Endometrial microvascular endothelial cells (primary cell): ENCODE results near the gene C12orf50. TPM values are rescaled to one million over a fixed set of nuclear protein-coding genes. Genes with fewer than 3 reads are reported as not detected.
"Not testable (repeated sequence)": the region's sequence is repeated elsewhere in the genome, so short reads cannot be mapped to it uniquely, and the experiment has no call there.

Source experiments
- in situ Hi-C: cut with HindIII; loops from 2 replicates; pipeline ENCODE4 v1.10.0; 2017; ENCODE audit warnings: low sequenced_read_pairs, low pct_unique_long_range_greater_than_20kb; ENCODE audit errors: inconsistent ontology term
- total RNA-seq: library from RNA; depleted of rRNA; stranded (reverse); fragments of >200 nt; gene quantifications from one replicate; pipeline ENCODE4 v1.2.3, GENCODE V29; 2015; ENCODE audit errors: inconsistent ontology term

The C12orf50 gene
- total RNA-seq, 1 donor from 2014 or later = not detected

DNA sequence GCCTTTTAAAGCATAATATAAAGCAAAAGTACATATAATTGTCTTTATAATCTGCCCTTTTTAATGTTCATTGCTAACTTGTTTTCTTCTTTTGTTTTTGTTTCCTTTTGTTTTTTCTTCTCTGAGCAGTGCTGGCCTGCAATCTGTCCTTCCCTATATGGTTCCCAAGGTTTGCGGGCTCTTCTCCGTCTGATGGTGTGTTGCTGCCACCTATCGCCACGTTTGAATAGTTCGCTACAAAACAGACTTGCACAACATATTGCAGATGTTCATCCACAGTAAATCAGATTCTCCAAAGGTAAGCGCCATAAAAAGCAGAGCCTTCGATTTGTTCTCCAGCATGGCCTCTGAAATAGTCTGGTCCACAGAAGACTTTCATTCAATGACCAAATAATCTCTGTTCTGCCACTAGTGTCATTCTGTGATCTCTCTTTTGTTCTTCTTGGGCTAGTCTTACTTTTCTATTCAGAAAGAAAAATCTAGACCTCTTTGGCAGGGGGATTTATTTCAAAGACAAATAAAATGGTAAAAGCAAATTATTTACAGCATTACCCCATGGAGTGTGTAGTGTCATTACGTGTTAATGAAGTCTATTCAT lies 33.5 kb downstream of the C12orf50 start:
- in situ Hi-C loops = no loop called here

DNA sequence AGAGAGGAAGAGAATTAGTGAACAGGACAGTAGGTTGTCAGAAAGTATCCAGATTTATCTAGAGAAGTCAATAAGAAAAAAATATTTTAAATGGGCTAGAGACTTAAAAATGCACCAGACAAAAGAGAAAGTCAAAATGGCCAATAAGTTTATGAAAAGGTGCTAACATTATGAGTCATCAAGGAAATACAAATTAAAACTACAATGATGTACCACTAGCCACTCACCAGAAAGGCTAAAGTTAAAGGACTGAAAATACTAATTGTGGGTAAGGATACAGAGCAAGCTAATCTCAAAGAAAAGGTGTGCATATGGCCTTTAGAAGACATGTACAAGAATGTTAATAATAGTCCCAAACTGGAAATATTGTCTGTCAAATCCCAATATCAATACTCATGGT lies 37.7 kb downstream of the C12orf50 start:
- in situ Hi-C loops = no loop called here

DNA sequence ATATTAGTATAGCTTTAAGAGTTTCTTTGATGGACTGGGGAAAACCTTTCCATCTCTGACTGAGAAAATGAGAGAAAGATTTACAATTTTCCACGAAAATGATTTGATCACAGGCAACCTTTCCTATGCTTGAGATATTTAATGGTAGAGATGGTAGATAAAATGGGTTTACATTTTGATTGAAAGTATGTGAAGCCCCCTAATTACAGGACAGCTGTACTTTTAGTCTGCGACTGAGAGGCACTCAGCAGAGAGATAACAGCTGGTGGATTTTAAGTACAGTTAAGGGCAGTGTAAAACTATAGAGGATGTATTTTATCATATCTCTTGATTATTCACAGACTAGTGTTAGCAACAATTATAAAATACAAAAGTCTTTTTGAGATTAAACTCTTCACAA lies 40.7 kb downstream of the C12orf50 start:
- in situ Hi-C loops = no loop called here

DNA sequence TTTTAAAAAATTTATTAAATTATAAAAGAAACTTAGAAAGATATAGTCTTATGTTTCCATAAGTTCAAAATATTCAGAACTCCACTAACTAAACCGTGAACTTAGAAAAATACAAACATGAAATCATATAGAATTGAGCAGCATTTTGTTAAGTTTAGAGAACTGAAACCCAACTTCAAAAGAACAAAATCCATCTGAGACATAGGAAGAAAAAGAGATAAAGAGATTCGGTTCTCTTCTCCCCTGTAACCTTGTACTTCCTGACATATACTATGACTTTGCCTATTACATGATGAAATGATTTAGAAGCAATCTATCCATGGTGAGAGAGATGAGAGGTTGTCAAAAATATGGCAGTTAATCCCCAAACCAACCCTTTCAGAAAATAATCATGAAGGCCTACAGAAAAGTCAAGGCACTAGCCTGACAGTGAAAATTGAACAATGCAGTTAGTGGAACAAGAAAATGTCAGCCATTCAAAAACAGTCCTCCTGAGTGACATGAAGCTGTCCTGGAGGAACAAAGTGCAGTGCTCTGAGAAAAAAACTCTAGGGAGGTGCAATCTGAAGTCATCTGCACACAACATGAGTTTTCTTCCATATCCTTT lies 44.0 kb downstream of the C12orf50 start:
- in situ Hi-C loops = no loop called here

DNA sequence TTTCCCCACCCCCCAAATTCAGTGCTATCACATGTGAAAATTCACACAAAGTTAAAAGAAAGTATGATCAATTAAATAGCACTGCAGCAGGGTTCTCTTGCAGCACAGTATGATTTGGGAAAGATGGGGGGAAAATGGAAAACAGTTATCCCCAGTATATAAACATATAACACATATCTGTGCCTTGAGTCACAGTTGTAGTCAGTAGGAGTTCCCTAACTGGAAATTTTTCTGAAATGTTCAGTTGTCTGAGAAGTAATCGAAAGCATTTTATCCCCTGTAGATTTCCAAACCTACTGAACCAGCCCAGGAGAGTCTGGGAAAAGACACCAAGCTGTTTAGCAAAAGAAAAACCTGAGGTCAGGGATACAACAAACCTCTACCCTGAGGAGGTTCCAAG lies 47.0 kb downstream of the C12orf50 start:
- in situ Hi-C loops = no loop called here

DNA sequence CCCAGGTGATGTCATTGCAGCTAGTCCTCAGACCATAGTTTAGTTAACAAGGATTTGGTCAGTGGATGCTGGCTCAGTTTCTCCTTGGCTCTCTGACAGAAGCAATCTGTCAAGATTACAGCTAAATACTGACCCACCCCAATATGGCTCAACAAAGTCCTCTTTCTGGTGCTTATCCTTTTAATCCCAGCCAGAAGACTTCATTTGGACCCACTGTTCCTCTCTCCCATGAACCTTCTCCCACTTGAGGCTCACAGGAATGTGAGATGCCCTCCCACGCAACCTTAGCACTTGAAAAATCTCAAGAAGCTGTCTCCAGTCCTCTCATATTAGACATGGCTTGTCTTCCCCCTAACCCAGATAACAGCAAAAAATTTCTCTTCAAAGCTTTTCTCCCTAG lies 47.7 kb downstream of the C12orf50 start:
- in situ Hi-C loops = no loop called here

DNA sequence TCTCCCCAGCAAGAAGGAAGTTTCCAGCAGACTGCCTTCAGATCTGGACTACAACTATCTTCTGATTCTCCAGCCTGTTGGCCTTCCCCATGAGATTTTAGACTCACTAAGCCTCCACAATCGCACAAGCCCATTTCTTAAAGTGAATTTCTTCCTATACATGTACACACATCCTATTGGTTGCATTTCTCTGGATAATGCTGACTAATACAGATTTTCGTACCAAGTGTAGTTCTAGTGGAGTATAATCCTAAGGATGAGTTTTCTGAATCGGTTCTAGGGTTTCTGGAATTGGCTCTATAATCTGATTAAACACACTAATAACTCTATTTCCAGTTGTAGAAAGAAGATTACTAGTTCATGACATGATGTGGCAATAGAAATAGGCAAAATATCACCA lies 53.3 kb downstream of the C12orf50 start:
- in situ Hi-C loops = no loop called here

DNA sequence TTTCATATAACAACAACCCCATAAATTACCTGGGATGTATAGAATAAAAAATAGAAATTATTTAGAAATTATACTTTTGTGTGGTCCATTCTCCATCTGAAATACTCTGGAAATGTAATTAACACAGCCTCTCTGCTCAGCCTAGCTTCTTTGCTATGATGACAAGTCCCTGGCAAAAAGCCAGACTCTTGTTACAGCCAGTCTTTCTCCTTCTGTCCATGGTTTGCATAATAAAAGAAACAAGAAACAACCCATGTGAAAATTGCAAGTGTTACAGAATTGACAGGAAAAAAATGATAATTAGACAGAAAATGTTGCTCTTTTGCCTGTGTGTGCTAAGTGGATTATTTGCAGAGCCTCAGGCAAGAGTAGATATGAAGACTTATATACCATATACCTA lies 61.3 kb downstream of the C12orf50 start:
- in situ Hi-C loops = no loop called here

DNA sequence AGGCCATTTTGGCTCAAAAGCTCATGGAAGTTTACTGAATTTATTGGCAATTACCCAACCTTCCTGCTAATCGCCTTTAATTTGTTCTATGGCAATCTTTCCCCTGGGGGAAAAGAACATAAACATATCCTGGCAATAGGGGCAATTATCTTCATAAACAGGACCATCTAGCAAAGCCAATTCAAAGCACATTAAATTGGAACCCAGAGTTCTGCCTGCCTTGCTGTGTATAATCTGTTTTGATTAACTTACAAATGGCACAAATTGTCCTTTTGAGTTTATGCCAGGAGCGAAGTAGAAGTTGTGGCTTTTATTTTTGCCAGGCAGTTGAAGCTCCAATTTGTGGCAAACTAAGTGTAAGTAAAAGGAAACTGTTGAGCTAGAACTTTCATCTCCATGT lies 68.6 kb downstream of the C12orf50 start:
- in situ Hi-C loops = no loop called here

DNA sequence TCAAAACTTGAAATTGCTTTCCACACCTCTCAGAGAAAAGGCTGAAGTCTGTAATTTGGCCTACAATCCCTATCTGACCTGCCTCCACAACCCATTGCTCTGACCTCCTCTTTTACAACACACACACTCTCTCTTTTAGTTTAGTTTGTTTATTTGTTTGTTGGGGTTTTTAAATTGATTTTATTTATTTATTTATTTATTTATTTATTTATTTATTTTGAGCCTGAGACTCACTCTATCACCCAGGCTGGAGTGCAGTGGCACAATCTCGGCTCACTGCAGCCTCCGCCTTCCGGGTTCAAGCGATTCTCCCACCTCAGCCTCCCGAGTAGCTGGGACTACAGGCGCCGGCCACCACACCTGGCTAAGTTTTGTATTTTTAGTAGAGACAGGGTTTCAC lies 75.2 kb downstream of the C12orf50 start:
- in situ Hi-C loops = not testable (repeated sequence)

DNA sequence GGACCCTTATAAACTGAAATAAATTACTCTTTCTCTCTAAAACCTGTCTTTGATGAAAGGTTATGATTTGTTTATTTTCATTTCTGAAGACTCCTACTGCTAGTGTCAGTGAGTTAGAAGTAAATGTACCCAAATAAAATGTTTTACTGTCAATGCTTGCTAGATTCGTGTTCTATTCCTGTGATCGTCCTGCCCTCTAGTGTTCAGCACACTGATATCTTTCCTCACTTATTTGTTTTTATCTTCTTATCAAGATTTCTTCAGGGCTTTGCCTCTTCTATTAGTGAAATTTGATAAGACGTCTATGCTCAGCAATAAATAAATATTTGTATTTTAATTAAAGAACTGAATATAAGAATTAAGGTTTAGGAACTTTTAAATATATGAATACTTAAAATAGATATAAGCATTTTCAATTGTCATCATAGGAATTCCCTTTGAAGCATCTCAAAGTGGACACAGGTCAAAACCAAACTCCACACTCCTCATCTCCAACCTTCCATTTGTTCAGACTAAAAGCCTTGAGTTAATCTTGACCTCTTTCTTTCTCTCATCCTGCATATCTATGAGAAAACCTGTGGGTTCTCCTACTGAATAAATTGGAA lies 75.8 kb downstream of the C12orf50 start:
- in situ Hi-C loops = no loop called here

DNA sequence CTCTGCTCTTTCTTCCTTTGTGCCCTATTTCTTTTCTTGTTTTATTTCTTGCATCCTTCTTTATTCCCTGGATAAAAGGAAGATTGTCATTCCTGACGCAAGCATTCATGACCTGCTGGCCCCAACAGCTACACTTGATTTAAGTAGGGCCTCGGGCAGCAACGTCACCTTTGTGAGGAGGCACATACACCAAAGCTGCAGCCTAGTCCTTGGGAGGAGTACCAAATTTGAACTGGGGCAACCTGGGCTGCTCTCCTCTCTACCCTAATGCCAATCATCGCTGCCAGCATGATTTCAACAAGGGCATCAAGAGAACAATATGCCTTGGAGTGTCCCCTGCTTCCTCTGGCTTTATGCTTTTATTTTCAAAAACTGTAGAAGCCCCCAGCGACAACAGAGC lies 76.4 kb downstream of the C12orf50 start:
- in situ Hi-C loops = no loop called here

DNA sequence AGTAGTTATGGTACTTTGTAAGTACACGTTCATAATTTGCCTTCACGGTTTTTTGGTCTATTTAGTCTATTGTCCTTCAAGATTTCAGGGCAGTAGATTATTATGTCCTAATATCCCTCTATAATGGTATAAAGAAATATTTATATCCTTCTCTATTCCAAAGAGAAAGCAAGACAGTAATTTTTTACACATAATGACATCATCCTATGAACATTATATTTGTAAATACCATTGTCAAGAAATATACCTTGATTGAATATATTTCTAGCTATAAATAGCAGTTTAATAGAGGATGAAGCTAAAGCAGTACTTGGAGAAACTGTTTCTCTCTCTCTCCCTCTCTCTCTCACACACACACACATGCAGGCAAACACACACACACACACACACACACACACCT lies 77.0 kb downstream of the C12orf50 start:
- in situ Hi-C loops = no loop called here

DNA sequence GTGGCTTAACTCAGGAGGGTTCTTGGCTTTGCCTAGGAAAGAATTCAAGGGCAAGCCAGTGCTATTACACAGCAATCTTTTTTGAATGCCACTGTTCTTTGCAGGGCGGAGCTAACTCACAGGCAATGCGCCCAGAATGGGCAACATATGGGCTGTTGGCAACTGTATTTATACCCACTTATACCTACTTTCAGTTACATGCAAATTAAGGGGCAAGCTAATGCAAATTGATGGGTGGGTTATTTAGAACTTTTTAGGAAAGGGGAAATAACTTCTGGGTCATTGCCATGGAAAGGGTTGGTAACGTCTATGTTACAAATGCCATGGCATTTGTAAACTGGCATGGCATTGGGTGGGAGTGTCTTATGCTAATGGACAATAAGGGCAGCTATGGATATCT lies 85.4 kb downstream of the C12orf50 start:
- in situ Hi-C loops = no loop called here

DNA sequence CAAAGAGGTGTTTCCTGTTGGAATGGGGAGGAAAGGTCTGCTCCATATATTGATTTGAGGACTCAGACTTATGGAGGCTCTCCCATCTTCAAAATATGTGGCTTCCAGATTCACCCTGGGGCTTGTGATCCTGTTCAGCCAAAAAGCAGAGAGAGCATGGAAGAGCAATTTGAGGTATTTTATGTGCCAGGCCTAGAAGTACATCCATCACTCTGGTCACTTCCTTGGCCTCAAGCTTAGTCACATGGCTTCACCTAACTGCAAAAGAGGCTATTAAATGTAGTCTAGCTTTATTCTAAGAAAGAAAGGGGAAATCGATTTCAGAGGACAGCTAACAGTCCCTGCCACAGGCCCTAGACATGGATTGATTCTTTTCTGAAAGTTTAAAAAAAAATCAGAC lies 86.2 kb downstream of the C12orf50 start:
- in situ Hi-C loops = no loop called here

DNA sequence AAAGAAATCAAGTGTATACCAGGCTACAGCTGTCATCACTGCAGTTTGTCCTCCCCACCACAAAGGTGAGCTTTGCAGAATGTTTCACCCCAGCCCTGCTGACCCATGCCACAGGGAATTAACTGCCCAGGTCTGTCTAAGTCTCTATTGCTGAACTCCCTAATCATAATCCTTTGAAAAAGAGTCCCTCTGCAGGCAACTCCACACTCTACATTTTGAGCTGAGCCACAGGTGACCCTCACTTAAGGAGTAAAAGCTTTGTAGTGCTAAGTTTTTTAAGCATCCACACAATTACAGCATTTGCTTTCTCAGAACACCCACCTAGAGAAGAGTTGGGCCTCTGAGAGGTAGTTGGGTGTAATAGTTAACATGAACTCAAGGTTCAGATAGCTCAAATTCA lies 90.0 kb downstream of the C12orf50 start:
- in situ Hi-C loops = no loop called here

DNA sequence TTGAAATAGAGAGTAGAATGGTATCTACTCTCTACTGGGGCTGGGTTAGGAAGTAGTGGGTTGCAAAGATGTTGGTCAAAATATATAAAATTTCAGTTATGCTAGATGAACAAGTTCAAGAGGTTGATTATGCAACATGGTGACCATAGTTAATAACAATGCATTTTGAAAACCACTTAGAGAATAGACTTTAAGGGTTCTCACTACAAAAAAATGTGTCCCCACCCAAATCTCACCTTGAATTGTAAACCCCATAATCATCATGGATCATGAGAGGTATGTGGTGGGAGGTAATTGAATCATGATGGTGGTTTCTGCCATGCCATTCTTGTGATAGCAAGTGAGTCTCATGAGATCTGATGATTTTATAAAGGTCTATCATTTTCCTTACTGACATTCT lies 94.0 kb downstream of the C12orf50 start:
- in situ Hi-C loops = no loop called here

DNA sequence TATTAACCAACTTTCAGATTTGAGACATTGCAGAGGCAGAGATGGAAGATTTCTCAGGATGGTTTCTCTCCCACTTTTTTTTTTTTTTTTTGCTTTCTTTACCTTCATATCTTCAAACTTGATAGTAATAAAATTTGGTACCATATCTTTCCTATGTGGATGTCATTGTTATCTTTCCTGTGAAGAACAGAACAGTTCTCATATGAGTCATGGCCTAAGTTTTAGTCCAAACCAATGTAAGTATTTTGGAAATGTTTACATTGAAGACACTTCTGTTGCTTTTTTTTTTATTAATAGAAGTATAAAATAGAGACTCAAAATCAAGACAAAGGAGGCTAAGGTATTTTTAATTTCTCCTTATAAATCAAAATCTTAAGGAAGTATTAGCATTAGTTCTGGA lies 95.2 kb downstream of the C12orf50 start:
- in situ Hi-C loops = no loop called here

DNA sequence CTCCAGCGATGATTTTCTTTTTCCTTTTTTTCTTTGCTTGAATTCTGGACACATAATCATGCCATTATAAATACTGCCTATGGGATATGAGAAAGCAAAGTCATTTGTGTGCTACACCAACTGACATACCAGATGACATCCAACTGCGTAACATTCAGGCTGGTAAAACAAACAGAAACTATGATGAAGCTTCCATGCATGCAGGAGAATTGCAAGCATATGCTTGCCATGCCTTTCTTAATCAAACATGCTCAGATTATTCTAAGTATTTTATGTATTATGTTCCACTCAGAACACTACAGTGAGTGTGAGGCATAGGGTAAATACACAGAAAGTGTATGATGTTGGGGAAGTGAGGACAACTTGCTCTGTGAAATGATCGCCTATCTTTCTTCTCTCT lies 97.4 kb downstream of the C12orf50 start:
- in situ Hi-C loops = no loop called here

DNA sequence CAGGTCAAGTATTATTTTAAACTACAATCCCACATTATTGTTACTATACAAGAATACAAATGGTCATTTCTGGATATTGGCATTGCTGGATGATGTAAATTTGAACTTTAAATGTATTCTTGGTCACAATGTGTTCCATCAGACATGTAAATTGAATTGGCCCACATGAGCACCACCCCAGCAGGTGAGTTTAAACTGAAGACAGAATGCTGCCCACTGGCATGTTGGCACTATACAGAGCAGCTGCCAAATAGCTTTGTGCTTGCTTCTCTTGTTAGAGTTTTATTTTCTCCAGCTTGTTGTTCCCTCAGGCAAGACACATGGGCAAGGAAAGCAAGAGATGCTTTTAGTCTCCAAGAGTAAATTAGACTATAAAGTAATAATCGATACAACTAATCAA lies 98.6 kb downstream of the C12orf50 start:
- in situ Hi-C loops = no loop called here
